Measurements from ENCODE around the gene MBD5. TPM values are rescaled to one million over a fixed set of nuclear protein-coding genes. Genes with fewer than 3 reads are reported as not detected.

Gene MBD5
- total RNA-seq, 1 donor from 2014 or later, result 14.5 TPM

- Histone ChIP-seq H3K4me3 (ENCODE audit: low read depth, low read length) (no peak overlapping the region), H3K27me3 (ENCODE audit: control insufficient read depth, insufficient read depth, low read length) (no peaks in the 10 kb centered on the region), H3K36me3 (ENCODE audit: control insufficient read depth, insufficient read depth, low read length) (no peaks in the 10 kb centered on the region)
- DNase-seq (ENCODE audit: low read depth), result no peak
- peak; percentile 15 for TF ChIP-seq CTCF (IDR thresholded peaks at IDR 0.05; ENCODE audit: insufficient read depth, low read length, poor library complexity, severe bottlenecking)
Measured at GRCh38 chr2:148565272-148565894, 544.5 kb downstream of the MBD5 start.

Other genes starting within 250 kb of the MBD5 start
- 10.5 and 10.7 TPM in 2 replicates for gene ACVR2A, start 176.1 kb upstream of the MBD5 start, total RNA-seq
- 60.7 and 80.3 TPM in 2 replicates for gene ORC4, start 354 bp upstream of the MBD5 start, total RNA-seq

Measured in kidney epithelial cell (primary cell).